ENCODE data around the gene LIPA. TPM values are rescaled to one million over a fixed set of nuclear protein-coding genes. Genes with fewer than 3 reads are reported as not detected.

The LIPA gene
- total RNA-seq, 1 donor from 2014 or later, result 17.0 TPM

DNA sequence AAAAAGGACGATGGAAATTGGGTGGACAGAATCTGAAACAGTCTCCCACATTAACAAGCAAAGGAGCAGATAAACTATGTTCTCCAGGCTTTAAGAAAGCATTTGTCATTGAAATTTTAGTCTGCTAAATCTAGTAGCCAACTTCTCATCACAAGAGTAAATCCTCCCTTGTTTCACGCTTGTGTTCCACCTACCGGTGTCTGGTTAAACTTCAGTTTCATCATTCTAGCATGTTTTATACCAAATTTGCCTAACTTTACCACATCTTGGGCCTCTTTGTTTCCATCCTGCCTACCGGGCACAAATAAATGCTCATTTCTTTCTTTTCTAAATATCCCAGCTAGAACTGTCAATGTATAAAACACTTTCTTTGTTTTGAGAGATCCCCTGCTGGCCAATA, 5.8 kb downstream of the LIPA start:
- Mint-ChIP-seq H3K27ac (no peak overlapping the region), H3K27me3 (peaks cover 1% of the 10 kb centered on the region), H3K9me3 (ENCODE audit: low read depth) (no peaks in the 10 kb centered on the region), H3K4me1 (ENCODE audit: low read depth) (no peaks in the 10 kb centered on the region), H3K4me3 (ENCODE audit: low read depth) (no peak overlapping the region), H3K36me3 (ENCODE audit: insufficient read depth) (no peaks in the 10 kb centered on the region)
- no peak for DNase-seq (ENCODE audit: low spot score, unreplicated experiment)
- TF ChIP-seq, protein P1, sequence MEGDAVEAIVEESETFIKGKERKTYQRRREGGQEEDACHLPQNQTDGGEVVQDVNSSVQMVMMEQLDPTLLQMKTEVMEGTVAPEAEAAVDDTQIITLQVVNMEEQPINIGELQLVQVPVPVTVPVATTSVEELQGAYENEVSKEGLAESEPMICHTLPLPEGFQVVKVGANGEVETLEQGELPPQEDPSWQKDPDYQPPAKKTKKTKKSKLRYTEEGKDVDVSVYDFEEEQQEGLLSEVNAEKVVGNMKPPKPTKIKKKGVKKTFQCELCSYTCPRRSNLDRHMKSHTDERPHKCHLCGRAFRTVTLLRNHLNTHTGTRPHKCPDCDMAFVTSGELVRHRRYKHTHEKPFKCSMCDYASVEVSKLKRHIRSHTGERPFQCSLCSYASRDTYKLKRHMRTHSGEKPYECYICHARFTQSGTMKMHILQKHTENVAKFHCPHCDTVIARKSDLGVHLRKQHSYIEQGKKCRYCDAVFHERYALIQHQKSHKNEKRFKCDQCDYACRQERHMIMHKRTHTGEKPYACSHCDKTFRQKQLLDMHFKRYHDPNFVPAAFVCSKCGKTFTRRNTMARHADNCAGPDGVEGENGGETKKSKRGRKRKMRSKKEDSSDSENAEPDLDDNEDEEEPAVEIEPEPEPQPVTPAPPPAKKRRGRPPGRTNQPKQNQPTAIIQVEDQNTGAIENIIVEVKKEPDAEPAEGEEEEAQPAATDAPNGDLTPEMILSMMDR (IDR thresholded peaks at IDR 0.05; ENCODE audit: unreplicated experiment), result no peak

DNA sequence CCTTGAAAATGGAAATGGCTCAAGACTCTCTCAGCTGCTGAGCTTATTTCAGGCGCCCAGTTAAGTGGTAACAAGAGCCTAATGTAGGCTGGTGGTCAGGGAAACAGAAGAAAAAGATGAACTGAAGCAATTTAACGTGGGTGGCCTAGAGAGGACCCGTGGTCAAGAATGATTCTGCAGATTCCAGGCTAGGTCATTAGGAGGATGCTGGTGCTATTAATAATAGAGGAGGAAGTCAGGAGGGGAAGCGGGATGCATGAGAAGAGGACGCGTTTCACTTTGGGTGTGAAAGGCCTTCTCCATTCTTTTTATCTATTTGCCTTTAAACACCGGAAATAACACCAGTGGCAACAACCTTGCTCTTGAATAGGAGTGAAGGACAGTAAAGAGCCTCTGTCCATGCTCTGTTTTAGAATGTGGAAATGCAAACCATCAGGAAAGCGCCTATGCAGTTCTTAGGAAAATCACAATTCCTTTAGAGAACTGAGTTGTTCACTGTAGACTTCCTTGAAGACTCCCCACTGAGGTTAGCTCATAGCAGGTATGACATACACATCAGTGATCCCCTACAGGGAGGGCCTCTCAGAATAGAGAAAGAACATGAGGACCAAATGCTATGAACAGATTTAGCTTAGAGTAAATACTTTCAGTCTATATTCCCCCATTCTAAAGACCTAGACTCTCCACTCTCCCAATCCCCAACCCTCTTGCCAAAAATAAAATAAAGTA, 8.6 kb downstream of the LIPA start:
- no peak overlapping the region for H3K4me3 Mint-ChIP-seq (ENCODE audit: low read depth)
- no peaks in the 10 kb centered on the region for H3K9me3 Mint-ChIP-seq (ENCODE audit: low read depth)
- TF ChIP-seq, protein P1 (IDR thresholded peaks at IDR 0.05; ENCODE audit: unreplicated experiment), result no peak
- H3K27ac Mint-ChIP-seq, result no peak overlapping the region
- DNase-seq (ENCODE audit: low spot score, unreplicated experiment), result no peak
- H3K36me3 Mint-ChIP-seq (ENCODE audit: insufficient read depth), result no peaks in the 10 kb centered on the region
- H3K4me1 Mint-ChIP-seq (ENCODE audit: low read depth), result no peaks in the 10 kb centered on the region
- H3K27me3 Mint-ChIP-seq, result no peaks in the 10 kb centered on the region

DNA sequence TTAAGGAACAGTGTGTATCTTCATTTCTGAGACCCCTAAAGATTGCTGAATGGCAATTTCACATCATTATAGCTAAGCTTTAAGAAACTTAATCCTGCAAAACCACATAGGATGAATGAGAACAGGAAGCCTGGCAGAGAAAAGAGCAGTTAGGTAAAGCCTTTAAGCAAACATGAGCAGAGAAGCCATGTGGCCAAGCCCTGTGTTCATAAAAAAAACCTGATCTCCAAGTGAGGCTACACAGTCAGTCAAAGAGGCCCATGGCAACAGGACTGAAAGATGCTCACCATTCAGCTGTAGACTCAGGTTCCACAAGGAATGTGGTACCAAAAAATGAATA, 9.3 kb downstream of the LIPA start:
- DNase-seq (ENCODE audit: low spot score, unreplicated experiment), result no peak
- Mint-ChIP-seq H3K4me3 (ENCODE audit: low read depth) (no peak overlapping the region), H3K36me3 (ENCODE audit: insufficient read depth) (no peaks in the 10 kb centered on the region), H3K27me3 (no peaks in the 10 kb centered on the region), H3K27ac (no peak overlapping the region), H3K4me1 (ENCODE audit: low read depth) (no peaks in the 10 kb centered on the region), H3K9me3 (ENCODE audit: low read depth) (no peaks in the 10 kb centered on the region)
- TF ChIP-seq, protein P1 (IDR thresholded peaks at IDR 0.05; ENCODE audit: unreplicated experiment), result no peak

DNA sequence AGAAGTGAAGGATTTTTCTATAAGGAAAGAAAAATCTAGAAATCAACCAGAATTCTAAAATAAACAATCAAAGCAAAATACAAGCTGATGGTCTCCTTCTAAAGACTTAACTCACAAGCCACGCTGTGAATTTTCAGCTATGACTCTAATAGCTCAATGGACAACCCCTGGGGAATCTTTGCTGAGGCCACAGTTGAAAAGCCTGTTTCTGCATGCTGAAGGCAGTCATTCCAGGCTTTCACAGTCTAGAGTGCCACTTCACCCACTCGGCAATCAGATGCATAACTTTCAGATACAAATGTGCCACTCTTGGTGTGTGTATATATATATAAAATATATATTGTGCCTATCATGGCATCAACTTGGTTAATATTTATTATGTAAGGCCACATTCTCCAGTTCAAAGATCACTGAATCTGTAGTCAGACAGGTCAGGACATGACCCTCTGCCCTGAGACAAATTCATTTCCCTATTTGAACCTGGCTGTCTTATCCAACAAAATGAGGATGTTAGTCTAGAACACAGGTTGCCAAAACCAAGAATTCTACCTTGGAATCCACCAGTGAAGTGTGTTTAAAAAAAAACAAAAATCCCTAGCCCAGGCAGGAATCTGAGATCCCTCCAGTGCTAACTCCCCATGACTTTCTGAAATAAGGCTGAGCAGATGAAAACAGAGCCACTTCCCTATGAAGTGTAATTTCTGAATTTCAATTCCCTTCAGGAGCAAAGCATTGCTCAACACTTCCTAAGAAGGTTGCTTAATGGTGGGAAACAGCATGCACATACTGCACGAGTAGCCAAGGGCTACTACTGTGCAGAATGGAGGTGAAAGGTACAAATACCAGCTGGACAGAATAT, 9.9 kb downstream of the LIPA start:
- H3K9me3 Mint-ChIP-seq (ENCODE audit: low read depth), result no peaks in the 10 kb centered on the region
- TF ChIP-seq, protein P1 (IDR thresholded peaks at IDR 0.05; ENCODE audit: unreplicated experiment), result no peak
- no peak for DNase-seq (ENCODE audit: low spot score, unreplicated experiment)
- H3K4me1 Mint-ChIP-seq (ENCODE audit: low read depth), result no peaks in the 10 kb centered on the region
- H3K36me3 Mint-ChIP-seq (ENCODE audit: insufficient read depth), result no peaks in the 10 kb centered on the region
- H3K27ac Mint-ChIP-seq, result no peak overlapping the region
- H3K4me3 Mint-ChIP-seq (ENCODE audit: low read depth), result no peak overlapping the region
- H3K27me3 Mint-ChIP-seq, result no peaks in the 10 kb centered on the region

DNA sequence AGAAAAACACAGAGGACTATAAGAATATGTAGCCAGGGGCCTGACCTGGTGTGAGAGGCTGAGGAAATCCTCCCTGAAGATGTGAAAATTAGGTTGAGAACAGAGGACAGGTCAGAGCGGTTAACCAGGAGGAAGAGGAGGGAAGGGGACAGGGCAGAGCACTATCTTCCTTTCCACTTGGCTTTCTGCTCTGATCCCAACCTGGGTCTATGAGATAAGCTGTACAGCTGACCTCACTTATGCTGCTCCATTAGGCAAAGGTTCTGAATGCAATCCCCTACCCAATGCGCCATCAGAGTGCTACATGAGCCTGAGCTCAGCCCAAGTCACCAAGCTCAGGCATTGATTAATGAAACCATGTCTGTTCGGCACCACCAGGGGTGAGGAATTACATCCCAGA, 10.5 kb downstream of the LIPA start:
- Mint-ChIP-seq H3K4me1 (ENCODE audit: low read depth) (no peaks in the 10 kb centered on the region), H3K9me3 (ENCODE audit: low read depth) (no peaks in the 10 kb centered on the region), H3K27me3 (no peaks in the 10 kb centered on the region), H3K27ac (no peak overlapping the region), H3K36me3 (ENCODE audit: insufficient read depth) (no peaks in the 10 kb centered on the region), H3K4me3 (ENCODE audit: low read depth) (no peak overlapping the region)
- TF ChIP-seq, protein P1 (IDR thresholded peaks at IDR 0.05; ENCODE audit: unreplicated experiment), result no peak
- no peak for DNase-seq (ENCODE audit: low spot score, unreplicated experiment)
